SK-N-SH (cell line): ENCODE results near the gene RFLNA. TPM values are rescaled to one million over a fixed set of nuclear protein-coding genes. Genes with fewer than 3 reads are reported as not detected.

Experiments used
- CTCF ChIA-PET: fragments of 300-600, 350-600 bp; formaldehyde crosslinking; extraction: SDS; loops from one replicate; lab custom pipeline; 2021; lab: Yijun Ruan, JAX
- POLR2A ChIA-PET: fragments of 350-600 bp; sonication (Branson Sonifier 250); formaldehyde crosslinking; extraction: SDS; loops from one replicate; lab custom pipeline; 2020; ENCODE audit warnings: antibody characterized with exemption, inconsistent platforms; lab: Yijun Ruan, JAX
- DNase-seq: peaks from one replicate; pipeline ENCODE4 v3.0.0; 2012
- H2AFZ ChIP-seq: fragments of 200-600 bp; sonication (generic); 2 replicates; pipeline ENCODE4 v1.8.1; 2016; ENCODE audit warnings: antibody characterized with exemption, mild to moderate bottlenecking, low read depth
- H3F3A ChIP-seq: fragments of 200-600 bp; sonication (generic); replicated peaks from 2 replicates; pipeline ENCODE3; 2016; ENCODE audit warnings: antibody characterized with exemption, mild to moderate bottlenecking; ENCODE audit not compliant: insufficient read depth
- H3K27ac ChIP-seq, 2 experiments: fragments of 200-500 bp in 1 of 2; fragments of 200-600 bp in 1 of 2; sonication (Bioruptor generic) in 1 of 2; sonication (generic), shearing (Covaris generic) in 1 of 2; 2 replicates each; pipeline versions ENCODE4 v1.5.1 to v1.6.1; 2014 to 2016; ENCODE audit warnings: low read depth in 2 of 2, inconsistent platforms in 1 of 2, low read length in 1 of 2, mild to moderate bottlenecking in 1 of 2, mixed read lengths in 1 of 2
- H3K27me3 ChIP-seq: fragments of 200-600 bp; sonication (generic), shearing (Covaris generic); 2 replicates; pipeline ENCODE4 v1.6.1; 2016; ENCODE audit warnings: mixed run types; ENCODE audit not compliant: insufficient read depth
- H3K36me3 ChIP-seq, 2 experiments: fragments of 200-500 bp in 1 of 2; fragments of 200-600 bp in 1 of 2; sonication (Bioruptor generic) in 1 of 2; sonication (generic) in 1 of 2; replicated peaks in 1 of 2; 2 replicates each; pipeline versions ENCODE3 to v1.5.1; 2014 to 2016; ENCODE audit warnings: low read length in 1 of 2, mild to moderate bottlenecking in 1 of 2; ENCODE audit not compliant: insufficient read depth in 2 of 2, control insufficient read depth in 1 of 2
- H3K4me1 ChIP-seq, 2 experiments: fragments of 200-500 bp in 1 of 2; fragments of 200-600 bp in 1 of 2; sonication (Bioruptor generic) in 1 of 2; sonication (generic), shearing (Covaris generic) in 1 of 2; 2 replicates each; pipeline versions ENCODE4 v1.5.1 to v1.6.1; 2014 to 2016; ENCODE audit warnings: low read depth in 1 of 2, low read length in 1 of 2, mixed run types in 1 of 2; ENCODE audit not compliant: insufficient read depth in 2 of 2, control insufficient read depth in 1 of 2
- H3K4me2 ChIP-seq: fragments of 200-600 bp; sonication (generic), shearing (Covaris generic); 2 replicates; pipeline ENCODE4 v1.6.1; 2017; ENCODE audit warnings: mixed run types
- H3K4me3 ChIP-seq, 2 experiments: fragments of 200-500 bp in 1 of 2; fragments of 200-600 bp in 1 of 2; sonication (Bioruptor generic) in 1 of 2; sonication (generic), shearing (Covaris generic) in 1 of 2; 2 replicates each; pipeline versions ENCODE4 v1.5.1 to v1.8.1; 2014 to 2016; ENCODE audit warnings: low read depth in 2 of 2, inconsistent platforms in 1 of 2, low read length in 1 of 2, mild to moderate bottlenecking in 1 of 2, mixed read lengths in 1 of 2, moderate library complexity in 1 of 2
- H3K79me2 ChIP-seq: fragments of 200-600 bp; sonication (generic); 2 replicates; pipeline ENCODE4 v1.8.1; 2017; ENCODE audit warnings: mild to moderate bottlenecking; ENCODE audit not compliant: insufficient read depth
- H3K9ac ChIP-seq: fragments of 200-600 bp; sonication (generic); 2 replicates; pipeline ENCODE4 v1.6.1; 2017; ENCODE audit warnings: mixed run types
- H3K9me2 ChIP-seq: fragments of 200-600 bp; sonication (generic); 2 replicates; pipeline ENCODE4 v1.6.1; 2017; ENCODE audit warnings: mixed run types
- H3K9me3 ChIP-seq: fragments of 200-600 bp; sonication (generic); 2 replicates; pipeline ENCODE4 v1.6.1; 2017; ENCODE audit warnings: mixed run types, mild to moderate bottlenecking, moderate library complexity
- H4K20me1 ChIP-seq: fragments of 200-600 bp; sonication (generic); 2 replicates; pipeline ENCODE4 v1.6.1; 2017; ENCODE audit warnings: mild to moderate bottlenecking, mixed run types; ENCODE audit not compliant: insufficient read depth
- ELF1 ChIP-seq: IDR thresholded peaks from 2 replicates; pipeline ENCODE4 v1.4.0; 2012
- MAX ChIP-seq: IDR thresholded peaks from 2 replicates; pipeline ENCODE4 v1.4.0; 2012; ENCODE audit warnings: low read depth
- MXI1 ChIP-seq: IDR thresholded peaks from 2 replicates; pipeline ENCODE4 v1.6.1; 2012; ENCODE audit warnings: mild to moderate bottlenecking, low read depth, low read length, improper control_type of control experiment
- POLR2AphosphoS5 ChIP-seq: IDR thresholded peaks from 2 replicates; pipeline ENCODE4 v1.6.1; 2012; ENCODE audit warnings: low read depth, low read length
- RAD21 ChIP-seq: IDR thresholded peaks from 2 replicates; pipeline ENCODE4 v1.6.1; 2012; ENCODE audit warnings: mild to moderate bottlenecking, low read length
- REST ChIP-seq: IDR thresholded peaks from 2 replicates; pipeline ENCODE4 v1.6.1; 2012; ENCODE audit warnings: mild to moderate bottlenecking, low read depth, low read length, moderate library complexity
- RFX5 ChIP-seq: IDR thresholded peaks from 2 replicates; pipeline ENCODE4 v1.6.1; 2012; ENCODE audit warnings: mild to moderate bottlenecking, improper control_type of control experiment, low read length
- RXRA ChIP-seq: IDR thresholded peaks from 2 replicates; pipeline ENCODE4 v1.4.0; 2012; ENCODE audit warnings: low read depth, mild to moderate bottlenecking, borderline replicate concordance
- USF2 ChIP-seq: fragments of 150-350 bp; IDR thresholded peaks from 2 replicates; pipeline ENCODE4 v1.6.1; 2017; ENCODE audit warnings: antibody characterized with exemption, low read length, low read depth, borderline replicate concordance
- ZBTB33 ChIP-seq: IDR thresholded peaks from 2 replicates; pipeline ENCODE4 v1.4.0; 2012; ENCODE audit warnings: low read depth, borderline replicate concordance
- WGBS: methylation state at CpG from one replicate; pipeline ENCODE4 v1.1.6; 2017; ENCODE audit warnings: low lambda C conversion rate; 5-methylcytosine and 5-hydroxymethylcytosine counted together
- polyA plus RNA-seq, 3 experiments: library from polyadenylated mRNA; depleted of rRNA; stranded (reverse); fragments of >200 nt; gene quantifications; 2 replicates each; pipeline ENCODE4 v1.2.3, GENCODE V29; 2012

RFLNA gene
- polyA plus RNA-seq, 1 of the 3 experiments (the other 2 are of a cell fraction): 0.10 TPM

GRCh38 chr12:124264879-124265278 lies 30.0 kb upstream of the RFLNA start (continued):
- TF ChIP-seq REST (no peak), MXI1 (no peak), USF2 (no peak)

GRCh38 chr12:124267205-124267778 lies 27.6 kb upstream of the RFLNA start:
- no peak for DNase-seq
- Histone ChIP-seq H2AFZ (no peak overlapping the region), H3K9me2 (no peaks in the 10 kb centered on the region), H3K4me2 (no peak overlapping the region), H3K4me1 (no peaks in the 10 kb centered on the region), H3K27ac (no peak overlapping the region), H3K9me3 (no peaks in the 10 kb centered on the region), H3K27me3 (no peaks in the 10 kb centered on the region), H3K36me3 (no peaks in the 10 kb centered on the region), H3F3A (no peaks in the 10 kb centered on the region), H3K4me3 (no peak overlapping the region), H3K9ac (no peak overlapping the region), H3K79me2 (no peaks in the 10 kb centered on the region), H4K20me1 (no peaks in the 10 kb centered on the region)
- ChIA-PET CTCF (no interaction called here), POLR2A (no interaction called here)
- WGBS: 29% methylated on average over 4 of the region's 4 CpGs
- TF ChIP-seq POLR2AphosphoS5 (no peak), ZBTB33 (no peak), RXRA (no peak), ELF1 (no peak), RFX5 (no peak), MAX (no peak), RAD21 (no peak)
